GM18505 (cell line): Measurements from ENCODE around the gene GRHL1.

Source experiments
- ATAC-seq: cut with Tn5 transposase; IDR thresholded peaks from one replicate; pipeline ENCODE4 v1.9.1; 2021; ENCODE audit not compliant: unreplicated experiment
- POLR2A ChIP-seq: IDR thresholded peaks from 4 replicates; pipeline ENCODE4 v1.6.1; 2011; ENCODE audit warnings: borderline replicate concordance; ENCODE audit not compliant: insufficient read depth, insufficient read length; ENCODE audit errors: extremely low read depth

GRHL1 gene

DNA sequence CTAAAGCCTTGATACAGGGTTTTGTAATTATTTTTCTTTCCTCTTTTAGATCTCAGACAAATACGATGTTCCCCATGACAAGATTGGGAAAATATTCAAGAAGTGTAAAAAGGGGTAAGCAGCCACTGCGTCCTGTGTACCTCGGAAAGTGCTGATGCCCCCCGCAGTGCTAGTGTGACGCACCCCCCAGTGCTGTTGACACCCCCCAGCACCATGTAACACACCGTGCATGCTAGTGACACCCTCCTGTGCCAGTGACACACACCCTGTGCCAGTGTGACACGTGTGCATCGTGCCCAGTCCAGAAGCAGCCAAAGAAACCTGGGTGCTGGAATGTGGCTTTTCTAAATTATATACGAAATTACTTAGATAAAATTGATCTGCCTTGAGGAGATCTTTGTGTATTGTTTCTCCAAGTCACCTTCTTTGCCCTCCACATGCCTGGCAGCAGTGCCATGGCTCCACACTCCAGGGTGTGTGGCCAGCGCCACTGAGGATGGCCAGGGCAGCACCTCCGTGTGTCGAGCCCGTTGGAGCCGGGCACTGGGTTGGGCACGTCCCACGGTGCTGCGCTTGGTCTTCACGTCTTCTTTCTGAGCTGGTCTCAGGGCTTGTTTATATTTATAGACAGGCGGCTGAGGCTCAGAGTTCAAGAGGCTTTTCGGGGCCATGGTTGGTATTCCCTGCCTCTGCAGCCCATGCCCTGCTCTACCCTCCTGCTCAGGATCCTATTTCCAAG is 47.6 kb downstream of the GRHL1 start:
- TF ChIP-seq POLR2A, result no peak
- no peak for ATAC-seq

- no peak for TF ChIP-seq POLR2A
- ATAC-seq, result no peak
Observed at GRCh38 chr2:9999693-10000092, 48.2 kb downstream of the GRHL1 start.

DNA sequence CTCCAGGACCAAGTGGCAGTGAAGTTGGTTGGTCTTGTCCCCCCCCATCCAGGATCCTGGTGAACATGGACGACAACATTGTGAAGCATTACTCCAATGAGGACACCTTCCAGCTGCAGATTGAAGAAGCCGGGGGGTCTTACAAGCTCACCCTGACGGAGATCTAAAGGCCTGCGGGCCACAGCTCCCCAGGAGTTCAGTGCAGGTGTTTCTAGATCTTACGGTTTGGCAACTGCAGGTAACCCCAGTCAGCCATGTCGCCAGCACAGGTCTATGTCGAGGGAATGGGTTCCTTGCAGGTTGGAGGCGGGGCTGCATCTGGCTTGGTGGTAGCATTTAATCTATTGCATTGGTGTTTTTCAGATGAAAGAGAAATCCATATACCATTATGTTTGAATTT is 49.0 kb downstream of the GRHL1 start:
- TF ChIP-seq POLR2A, result no peak
- no peak for ATAC-seq

- no peak for ATAC-seq
Observed at GRCh38 chr2:10001586-10001985, 50.1 kb downstream of the GRHL1 start.

DNA sequence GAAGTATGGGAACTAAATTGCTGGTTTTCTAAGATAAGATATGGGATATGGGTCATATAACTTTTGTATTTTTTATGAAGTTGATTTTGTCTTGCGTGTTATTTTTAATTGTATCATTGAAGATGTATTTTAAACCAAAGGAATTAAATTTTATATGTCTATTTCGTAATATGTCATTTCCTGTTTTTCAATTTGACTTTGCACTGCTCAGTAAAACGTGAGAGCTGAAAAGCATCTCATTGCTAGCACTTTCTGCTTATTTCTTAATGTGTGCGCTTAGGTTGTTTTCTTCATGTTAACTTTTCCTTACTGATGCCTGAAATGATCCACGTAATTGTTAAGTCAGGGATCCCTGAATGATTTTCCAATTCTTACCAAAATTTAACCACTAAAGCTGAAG is 50.6 kb downstream of the GRHL1 start:
- no peak for TF ChIP-seq POLR2A
- no peak for ATAC-seq

More at GRCh38 chr2:10001586-10001985, 50.1 kb downstream of the GRHL1 start:
- no peak for TF ChIP-seq POLR2A

- ATAC-seq, result no peak
- TF ChIP-seq POLR2A, result no peak
Observed at GRCh38 chr2:10002681-10003080, 51.2 kb downstream of the GRHL1 start.

DNA sequence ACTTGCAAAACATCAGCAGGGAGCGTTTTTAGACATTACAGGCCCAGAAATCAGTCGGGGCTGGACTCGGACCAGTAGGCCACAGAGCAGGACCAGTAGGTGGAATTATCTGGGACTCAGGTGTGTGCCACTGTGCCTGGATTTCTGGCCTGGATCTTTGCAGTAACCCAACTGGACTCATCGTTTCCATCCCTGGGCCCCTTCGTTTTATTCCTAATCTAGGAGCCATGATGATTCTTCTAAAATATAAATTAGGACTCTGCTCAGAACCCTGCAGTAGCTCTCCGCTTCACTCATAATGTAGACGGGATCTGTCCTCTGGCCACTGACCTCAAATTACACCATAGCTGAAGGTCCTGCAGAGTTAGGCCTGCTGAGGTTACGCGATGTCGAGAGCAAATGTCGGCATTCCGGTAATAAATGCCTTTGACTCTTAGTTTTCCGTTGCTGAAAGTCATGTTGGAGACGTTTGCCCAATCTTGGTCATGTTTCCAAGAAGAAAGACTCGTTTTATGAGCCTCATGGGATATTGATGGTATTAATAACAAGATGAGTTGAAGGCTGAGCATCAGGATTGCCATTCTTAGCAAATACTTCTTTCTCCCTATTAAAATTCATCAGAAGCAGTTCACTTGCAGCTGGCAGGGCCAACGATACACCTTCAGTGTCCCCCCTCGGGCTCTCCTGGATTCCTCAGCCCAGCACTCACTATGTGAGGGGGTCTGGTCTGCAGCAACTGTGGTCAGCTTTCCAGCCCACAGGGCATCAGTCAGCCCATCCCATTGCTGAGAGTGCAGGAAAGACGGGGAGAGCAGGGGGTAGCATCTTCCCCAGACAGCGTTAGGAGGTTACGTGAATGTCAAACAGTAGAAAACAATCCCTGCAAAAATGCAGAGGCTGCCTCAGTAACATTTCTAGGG is 52.0 kb downstream of the GRHL1 start:
- no peak for ATAC-seq
- TF ChIP-seq POLR2A, result no peak

DNA sequence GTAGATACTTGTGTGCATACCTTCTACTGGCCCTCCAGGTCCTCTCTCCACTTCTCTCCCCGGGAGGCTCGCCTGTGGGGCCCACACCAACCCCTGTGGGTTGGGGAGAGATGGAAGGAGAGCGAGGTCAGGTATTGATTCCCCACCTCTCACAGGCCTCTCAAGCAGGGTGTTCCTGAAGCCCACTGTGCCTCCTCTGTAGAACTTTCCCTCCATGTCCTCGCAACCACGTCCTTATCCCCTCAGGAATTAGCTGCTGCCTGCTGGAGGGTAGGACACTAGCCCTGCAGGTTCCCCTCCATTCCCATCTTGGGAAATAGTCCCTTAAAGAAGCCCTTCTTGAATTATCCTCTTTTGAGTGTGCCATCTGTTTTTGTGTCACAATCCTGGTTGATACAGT is 52.9 kb downstream of the GRHL1 start:
- no peak for TF ChIP-seq POLR2A
- no peak for ATAC-seq

DNA sequence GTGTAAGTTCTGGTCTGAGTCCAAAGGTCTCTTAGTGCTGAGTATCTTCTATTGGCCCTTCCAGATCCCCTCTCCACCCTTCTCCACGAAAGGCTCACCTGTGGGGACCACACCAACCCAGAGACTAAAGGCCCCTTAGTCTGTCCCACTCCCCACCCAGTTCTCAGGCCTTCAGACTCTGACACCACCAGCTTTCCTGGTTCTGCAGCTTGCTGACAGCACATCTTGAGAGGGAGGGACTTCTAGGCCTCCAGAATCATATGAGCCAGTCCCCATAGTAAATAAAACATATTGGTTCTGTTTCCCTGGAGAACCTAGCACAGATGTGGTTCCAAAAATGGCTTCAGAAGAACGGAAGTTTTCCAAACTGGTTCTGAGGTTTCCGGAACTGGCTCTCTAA is 53.3 kb downstream of the GRHL1 start:
- no peak for ATAC-seq

GRCh38 chr2:10005461-10006235 is 54.2 kb downstream of the GRHL1 start:
- no peak for TF ChIP-seq POLR2A
- ATAC-seq, result no peak

More for the DNA sequence above, 53.3 kb downstream of the GRHL1 start:
- TF ChIP-seq POLR2A, result no peak

DNA sequence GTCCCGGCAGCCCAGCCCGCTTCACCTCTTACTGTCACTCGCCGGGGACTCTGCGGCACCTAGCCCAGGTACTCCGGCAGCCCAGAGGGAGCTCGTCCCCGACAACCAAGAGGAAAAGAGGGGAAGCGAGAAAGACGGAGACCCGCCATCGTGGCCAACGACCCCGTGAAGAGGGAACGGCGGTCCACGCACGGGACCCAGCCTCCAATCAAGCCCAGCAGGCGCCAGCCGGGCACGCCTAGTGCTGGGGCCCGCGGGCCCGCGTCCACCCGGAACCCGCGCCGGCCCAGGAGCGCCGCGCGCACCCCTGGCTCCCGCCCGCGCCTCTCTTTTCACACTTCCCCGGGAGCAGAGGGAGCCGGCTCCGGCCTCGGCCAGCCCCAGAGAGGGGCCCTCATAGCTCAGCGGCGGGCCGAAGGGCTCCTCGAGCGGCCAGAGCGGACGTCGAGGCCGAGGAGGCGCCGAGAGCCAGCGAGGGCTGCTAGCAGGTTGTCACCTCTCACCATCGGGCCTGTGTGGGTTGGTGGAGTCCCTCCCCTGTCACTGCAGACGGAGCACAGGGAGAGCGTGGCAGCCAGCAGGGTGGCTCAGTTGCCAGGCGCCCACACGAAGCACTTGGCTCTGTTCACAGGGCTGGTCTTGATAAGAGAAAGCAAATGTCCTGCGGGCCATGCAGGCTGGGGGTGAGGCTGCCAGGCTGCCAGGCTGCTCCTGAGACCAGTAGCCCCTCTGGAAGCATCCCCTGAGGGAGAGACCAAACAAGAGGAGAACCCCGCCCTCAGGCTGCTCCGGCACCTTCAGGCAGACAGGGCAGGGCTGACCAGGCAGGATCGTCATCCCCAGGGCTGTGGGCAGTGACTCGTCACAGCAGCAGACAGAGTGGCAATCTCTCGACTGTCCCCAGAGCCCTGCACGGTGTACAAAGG is 55.0 kb downstream of the GRHL1 start:
- no peak for ATAC-seq
- no peak for TF ChIP-seq POLR2A

- TF ChIP-seq POLR2A, result no peak
- no peak for ATAC-seq
Observed at GRCh38 chr2:10007435-10007834, 55.9 kb downstream of the GRHL1 start.
